NCI-H2029 (cell line): ENCODE measurements around the gene GRB10.

Experiments
- DNase-seq: peaks from one replicate; lab custom pipeline; 2025; lab: John Stamatoyannopoulos, UW

The GRB10 gene

GRCh38 chr7:50688226-50688590, 94.5 kb downstream of the GRB10 start:
- DNase-seq, result no peak

- no peak for DNase-seq
Observed at GRCh38 chr7:50687575-50688225, 95.0 kb downstream of the GRB10 start.

GRCh38 chr7:50687096-50687495, 95.6 kb downstream of the GRB10 start:
- DNase-seq, result no peak

- DNase-seq, result no peak
Observed at GRCh38 chr7:50685135-50686065, 97.3 kb downstream of the GRB10 start.

- DNase-seq, result no peak
Observed at GRCh38 chr7:50684713-50685075, 98.0 kb downstream of the GRB10 start.

- DNase-seq, result no peak
Observed at GRCh38 chr7:50684011-50684712, 98.5 kb downstream of the GRB10 start.

GRCh38 chr7:50682573-50682972, 100.1 kb downstream of the GRB10 start:
- DNase-seq, result no peak

- peak; percentile 24 for DNase-seq
Observed at GRCh38 chr7:50682079-50682478, 100.6 kb downstream of the GRB10 start.

GRCh38 chr7:50681432-50682045, 101.2 kb downstream of the GRB10 start:
- DNase-seq, result peak; percentile 81

- DNase-seq, result peak; percentile 69
Observed at GRCh38 chr7:50679218-50680007, 103.3 kb downstream of the GRB10 start.

GRCh38 chr7:50678586-50678985, 104.1 kb downstream of the GRB10 start:
- DNase-seq, result no peak

- DNase-seq, result no peak
Observed at GRCh38 chr7:50677638-50677996, 105.1 kb downstream of the GRB10 start.

GRCh38 chr7:50676740-50677637, 105.7 kb downstream of the GRB10 start:
- no peak for DNase-seq

GRCh38 chr7:50676079-50676478, 106.6 kb downstream of the GRB10 start:
- DNase-seq, result no peak

- DNase-seq, result no peak
Observed at GRCh38 chr7:50674896-50675835, 107.5 kb downstream of the GRB10 start.

- DNase-seq, result no peak
Observed at GRCh38 chr7:50674299-50674698, 108.4 kb downstream of the GRB10 start.

GRCh38 chr7:50673096-50673495, 109.6 kb downstream of the GRB10 start:
- DNase-seq, result no peak

- no peak for DNase-seq
Observed at GRCh38 chr7:50672045-50672444, 110.7 kb downstream of the GRB10 start.

GRCh38 chr7:50671386-50671785, 111.3 kb downstream of the GRB10 start:
- DNase-seq, result no peak
